NOMO-1 treated with dmso at 0.1 percent for 144 hours (cell line): ENCODE results near the gene FAM174B.

ENCODE experiments used
- DNase-seq: peaks from one replicate; lab custom pipeline; 2025; ENCODE audit not compliant: unreplicated experiment; lab: John Stamatoyannopoulos, UW

Gene FAM174B

DNA sequence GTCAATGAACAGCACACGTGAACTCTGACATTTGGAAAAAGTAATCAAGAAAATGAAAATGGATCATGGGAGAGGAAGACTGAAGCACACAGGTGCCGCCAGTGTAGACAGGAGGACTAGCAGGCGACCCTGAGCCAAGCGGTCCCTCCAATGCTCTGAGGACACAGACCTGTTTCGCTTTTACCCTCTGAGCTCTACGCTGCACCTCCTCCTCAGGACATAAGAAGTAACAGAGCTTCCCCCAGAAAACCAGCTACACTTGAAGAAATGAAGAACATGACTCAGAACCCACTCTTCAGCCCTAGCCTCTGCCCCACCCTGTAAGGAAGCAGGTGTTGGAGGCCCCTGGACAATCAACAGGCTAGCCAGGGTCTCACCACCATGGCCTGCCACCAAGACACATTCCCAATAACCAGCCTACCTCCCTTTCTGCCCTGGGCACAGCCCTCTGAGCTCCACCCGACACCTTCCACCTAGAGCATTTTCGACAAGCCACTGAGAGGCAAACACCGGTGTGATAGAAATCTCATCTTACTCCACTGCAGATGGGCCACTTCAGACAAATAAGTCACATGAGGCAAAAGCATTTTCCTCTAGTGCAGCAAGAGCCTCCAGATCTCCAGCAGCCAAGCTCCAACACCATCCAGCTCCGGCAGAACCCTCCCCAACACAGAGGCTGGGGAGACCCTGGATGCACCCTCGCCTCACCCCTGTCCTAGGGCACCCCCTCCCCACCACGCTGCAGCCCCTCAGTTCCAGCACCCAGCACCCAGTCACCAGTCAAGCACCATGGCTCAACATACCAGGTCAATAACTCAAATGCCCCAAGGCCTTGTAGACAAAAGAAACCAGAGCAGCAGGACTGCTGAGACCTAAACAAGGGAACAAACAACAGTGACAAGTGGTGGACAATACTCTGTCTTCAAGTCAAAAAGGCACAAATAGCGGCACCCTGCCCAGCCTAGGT, 11.4 kb downstream of the FAM174B start:
- no peak for DNase-seq

DNA sequence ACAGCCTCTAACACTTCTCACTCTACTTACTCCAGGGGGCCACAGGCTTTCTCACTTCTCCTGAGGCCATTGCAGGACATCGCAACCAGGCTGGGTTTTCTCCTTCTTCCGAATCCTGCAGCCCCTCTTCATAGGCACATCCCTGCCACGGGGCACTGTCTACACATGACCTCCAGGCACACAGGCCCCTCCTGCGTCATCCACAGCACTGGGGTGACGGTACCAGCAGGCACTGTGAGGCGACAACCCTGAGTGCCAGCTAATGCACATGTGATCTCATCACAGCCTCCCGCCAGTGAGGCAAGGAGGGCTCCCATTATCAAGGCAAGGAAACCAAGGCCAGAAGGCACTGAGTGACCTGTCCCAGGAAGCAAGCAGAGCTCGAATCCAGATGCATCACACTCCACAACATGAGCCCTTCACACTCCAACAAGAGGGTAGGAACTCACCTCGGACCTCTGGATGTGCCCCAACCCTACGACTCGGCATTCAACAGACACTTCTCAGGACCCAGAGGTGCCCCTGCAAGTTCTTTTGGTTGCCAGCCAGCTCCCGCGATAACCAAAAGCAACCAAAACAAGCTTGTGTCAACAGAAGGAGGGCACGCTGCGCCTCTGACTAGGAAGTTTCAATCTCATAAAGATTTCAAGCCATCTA, 16.7 kb downstream of the FAM174B start:
- DNase-seq = no peak

DNA sequence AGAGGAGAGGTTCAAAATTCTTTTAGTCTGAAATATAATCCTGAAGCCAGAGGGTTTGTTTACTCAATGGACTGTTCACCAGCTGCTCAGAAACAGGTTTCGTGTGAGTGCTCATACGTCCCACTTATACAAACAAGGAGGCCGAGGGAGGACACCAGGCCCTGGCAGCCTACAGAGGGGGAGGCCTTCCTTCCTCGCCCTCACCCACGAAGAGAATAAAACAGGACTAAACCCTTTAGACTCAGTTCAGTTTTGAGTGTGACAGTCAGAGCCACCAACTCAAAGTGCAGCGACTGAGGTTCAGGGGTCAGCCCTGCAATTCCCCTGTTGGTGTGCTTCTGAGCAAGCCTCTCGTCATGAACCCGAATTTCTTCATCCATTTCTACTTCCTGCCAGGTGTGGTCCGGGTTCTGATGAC, 17.3 kb downstream of the FAM174B start:
- no peak for DNase-seq

DNA sequence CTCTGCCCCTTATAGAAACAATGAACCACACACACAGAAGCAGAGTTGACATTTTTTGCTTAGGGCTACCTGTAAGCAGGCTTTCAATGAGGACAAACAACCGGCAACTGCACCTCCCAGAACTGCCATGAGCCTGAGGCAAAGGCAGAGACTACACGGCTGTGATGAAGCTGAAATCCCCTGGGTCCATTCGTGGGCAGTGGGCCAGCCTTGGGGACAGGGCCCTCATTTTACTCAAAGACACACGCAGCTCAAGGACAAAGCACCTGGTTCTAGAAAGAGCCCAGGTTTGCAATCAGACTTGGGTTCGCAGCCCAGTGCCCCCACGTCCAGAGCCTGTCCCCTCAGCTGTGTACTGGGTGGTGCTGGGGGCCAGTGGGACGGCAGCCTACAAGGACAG, 17.9 kb downstream of the FAM174B start:
- no peak for DNase-seq

DNA sequence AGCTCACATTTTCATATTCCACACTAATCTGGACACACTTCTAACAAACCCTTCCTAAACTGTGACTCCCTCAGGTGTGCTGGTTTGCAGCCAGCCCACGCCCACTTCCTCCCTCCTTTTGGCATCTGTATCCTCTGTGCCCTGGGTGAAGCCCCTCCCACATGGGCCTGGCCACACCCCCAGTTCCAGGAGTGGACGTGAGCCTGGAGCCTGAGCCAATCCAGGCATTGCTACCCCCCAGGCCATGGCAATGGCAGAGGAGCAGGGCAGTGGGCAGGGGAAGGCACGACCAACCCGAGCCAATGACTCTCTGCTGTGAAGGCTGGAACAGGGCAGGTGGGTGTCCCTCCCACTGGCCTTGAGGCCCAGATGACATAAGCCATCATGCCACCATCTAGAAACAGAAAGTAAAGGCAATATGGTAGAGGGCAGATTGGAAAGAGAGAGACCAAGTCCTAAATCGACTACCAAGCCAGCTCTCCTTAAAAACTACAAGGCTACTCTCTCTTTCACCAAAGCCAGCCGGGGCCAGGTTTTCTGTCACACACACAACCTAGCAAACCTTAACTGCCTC, 18.6 kb downstream of the FAM174B start:
- no peak for DNase-seq

DNA sequence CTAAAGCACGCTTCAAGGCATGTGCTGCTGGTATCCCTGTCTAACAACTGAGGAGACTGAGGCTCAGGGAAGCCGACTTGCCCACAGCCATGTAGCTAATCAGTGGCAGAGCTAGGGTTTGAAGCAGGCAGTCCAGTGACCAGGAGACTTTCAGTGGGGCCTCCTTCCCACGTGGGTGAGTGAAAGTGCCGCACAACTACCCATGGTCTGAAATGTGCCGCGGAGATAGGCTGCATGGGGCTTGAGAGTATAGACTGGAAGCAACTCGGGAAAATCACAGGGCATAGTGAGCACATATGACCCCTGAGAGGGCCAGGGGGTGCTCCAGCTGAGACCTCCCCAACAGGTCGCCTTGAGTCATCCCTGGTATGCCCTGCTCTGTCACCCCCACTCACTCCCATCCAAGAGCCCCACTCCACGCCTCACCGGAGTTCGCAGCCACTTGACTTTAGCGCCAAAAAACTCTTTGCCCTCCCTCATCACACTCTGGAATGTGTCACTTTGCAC, 19.1 kb downstream of the FAM174B start:
- DNase-seq = no peak

DNA sequence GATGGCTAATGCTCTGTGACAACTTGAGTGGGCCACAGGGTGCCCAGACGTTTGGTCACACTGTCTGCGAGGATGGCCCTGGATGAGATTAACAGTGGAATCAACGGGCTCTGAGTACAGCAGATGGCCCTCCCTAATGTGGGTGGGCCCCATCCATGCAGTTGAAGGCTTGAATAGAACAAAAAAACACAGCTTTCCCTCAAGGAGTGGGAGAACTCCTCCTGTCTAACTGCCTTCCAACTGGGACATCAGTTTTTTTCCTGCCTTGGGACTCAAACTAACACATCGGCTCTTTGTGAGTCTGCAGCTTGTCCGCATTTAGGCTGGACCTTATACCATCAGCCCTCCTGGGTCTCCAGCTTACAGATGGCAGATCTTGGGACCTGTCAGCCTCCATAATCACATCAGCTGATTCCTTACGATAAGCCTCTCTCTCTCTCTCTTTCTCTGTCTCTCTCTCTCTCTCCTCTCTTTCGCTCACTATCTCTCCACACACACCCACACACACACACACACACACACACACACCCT, 20.8 kb downstream of the FAM174B start:
- no peak for DNase-seq

DNA sequence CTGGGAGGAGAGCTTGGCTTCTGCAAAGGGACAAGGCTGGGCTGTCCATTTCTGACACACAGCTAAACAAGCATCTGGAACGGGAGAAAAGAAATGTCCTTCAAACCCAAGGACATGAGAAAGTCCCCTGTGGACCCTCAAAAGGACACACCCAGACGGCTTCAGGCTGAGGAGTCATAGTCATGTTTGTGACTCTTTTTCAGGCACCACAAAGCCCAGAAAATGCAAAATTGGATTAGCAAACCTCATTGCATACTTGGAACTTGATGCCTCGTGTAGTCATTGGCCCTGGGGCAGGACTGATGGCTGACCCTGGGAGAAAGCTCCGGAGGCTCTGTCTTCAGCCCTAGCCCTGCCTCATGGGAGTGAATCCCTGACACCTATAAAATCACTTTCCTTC, 21.5 kb downstream of the FAM174B start:
- no peak for DNase-seq

DNA sequence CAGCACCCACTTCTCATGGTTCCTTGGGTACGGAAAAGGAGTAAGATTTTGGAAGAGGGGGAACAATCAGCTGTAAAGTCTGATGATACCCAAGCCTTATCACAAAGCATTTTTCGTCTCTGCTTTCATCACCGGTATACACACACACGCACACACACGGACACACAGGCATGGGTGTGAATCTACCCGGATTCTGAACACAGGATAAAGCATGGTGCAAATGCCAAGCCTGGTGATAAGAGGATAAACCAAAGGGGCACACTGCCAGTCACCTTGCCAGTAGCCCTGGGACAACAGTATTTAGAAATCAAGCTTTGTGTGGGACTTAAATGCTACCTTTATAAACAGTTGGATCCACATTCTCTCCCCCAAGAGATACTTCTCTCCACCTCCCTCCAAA, 22.2 kb downstream of the FAM174B start:
- no peak for DNase-seq

DNA sequence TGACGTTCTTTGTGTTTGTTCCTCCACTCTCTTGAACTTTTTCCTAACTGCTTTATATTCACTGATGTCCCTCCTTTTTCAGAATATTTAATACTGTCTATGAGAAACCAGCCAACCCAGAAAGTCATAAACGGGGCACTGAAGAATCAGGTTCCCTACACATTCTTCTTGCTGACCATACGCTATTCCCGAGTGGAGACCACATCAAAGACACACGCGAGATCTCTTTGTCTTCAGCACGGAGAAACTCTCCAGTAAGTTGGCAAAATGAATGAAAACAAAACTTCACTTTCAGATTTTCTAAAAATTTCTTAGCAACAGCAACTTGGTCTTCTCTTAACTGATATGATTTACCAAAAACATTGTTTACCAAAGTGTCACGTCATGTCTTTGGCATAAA, 22.6 kb downstream of the FAM174B start:
- no peak for DNase-seq

DNA sequence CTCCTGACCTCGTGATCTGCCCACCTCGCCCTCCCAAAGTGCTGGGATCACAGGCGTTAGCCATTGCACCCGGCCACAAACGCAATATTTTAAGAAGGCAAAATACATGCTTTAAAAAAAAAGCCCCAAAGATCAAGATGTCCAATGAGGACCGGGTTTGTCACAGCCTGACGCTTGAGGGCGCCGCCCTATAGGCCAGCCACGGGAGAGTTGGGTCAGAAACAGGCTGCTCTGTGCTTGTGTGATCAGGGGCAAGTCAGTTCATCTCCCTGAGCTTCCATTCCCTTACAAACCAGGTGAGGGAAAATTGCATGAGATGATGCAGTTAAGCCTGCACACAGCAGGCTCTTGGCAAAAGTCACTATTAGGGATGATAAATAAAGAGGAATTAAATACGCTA, 23.9 kb downstream of the FAM174B start:
- DNase-seq = no peak

DNA sequence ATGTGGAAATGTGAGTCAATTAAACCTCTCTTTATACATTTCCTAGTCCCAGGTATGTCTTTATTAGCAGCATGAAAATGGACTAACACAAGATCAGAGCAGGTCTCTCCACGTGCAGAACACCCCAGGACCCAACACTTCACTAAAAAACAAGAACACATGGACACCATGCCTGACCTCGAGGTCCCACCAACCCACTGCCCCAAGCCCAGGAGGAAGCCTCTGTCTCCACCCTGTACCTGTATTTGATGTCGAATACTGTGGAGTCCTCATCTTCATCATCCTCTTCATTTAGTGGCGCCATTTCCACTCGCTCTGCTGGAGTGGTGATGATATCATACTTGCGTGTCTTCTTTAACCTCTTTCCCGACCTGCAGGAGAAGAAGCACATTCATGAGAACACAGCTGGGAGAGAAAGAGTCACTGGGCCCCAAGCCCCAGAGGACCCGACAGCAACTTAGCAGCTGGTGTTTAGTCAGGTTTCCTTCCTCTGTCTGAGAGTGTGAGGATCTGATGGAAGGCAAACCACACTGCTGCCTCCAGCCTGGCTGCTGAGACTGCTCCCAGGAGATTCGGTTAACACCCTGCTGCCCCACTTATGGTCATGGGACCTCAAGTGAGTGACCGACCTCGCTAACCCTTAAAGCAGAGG, 25.5 kb downstream of the FAM174B start:
- no peak for DNase-seq

DNA sequence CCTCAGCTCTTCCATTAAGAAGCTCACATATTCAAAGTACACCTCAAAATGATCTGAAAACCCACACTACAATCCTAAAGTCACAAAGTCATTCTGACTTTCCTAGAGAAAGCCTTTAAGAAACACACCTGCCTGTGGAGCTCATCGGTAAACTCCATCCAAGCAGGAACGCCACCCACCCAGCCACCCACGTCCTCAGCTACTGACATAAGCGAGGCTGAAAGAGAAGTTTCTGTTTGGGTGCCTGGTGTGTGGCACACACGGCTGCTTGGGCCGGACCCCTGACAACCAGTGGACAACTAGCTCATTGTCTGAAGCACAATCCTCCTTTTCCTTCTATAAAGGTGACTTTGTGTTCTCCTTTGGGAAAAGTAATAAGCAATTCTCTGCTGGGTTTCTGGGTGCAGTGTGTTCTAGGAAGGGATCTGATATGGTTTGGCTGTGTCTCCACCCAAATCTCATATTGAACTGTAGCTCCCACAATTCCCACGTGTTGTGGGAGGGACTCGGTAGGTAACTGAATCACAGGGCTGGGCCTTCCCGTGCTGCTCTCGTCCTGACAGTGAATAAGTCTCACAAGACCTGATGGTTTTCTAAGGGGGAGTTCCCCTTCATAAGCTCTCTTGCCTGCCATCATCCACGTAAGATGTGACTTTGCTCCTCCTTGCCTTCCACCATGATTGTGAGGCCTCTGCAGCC, 26.1 kb downstream of the FAM174B start:
- DNase-seq = no peak

DNA sequence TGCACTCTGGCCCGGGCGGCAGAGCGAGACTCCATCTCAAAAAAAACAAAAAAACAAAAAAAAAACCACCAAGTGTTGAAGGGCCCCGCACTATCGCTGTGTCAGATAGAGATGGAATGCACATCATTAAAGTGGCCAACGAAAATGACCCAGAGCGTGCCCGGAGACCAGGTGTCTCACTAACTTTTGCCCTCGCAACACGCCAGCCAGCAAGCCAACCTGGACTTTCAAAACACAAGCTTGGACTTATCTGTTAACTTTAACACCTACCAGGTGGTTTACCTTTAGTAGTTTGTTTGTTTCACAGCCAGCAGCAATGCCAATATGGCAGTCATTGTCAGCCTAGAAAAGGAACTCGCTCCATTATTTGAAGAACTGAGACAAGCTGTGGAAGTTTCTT, 28.6 kb downstream of the FAM174B start:
- DNase-seq = no peak

DNA sequence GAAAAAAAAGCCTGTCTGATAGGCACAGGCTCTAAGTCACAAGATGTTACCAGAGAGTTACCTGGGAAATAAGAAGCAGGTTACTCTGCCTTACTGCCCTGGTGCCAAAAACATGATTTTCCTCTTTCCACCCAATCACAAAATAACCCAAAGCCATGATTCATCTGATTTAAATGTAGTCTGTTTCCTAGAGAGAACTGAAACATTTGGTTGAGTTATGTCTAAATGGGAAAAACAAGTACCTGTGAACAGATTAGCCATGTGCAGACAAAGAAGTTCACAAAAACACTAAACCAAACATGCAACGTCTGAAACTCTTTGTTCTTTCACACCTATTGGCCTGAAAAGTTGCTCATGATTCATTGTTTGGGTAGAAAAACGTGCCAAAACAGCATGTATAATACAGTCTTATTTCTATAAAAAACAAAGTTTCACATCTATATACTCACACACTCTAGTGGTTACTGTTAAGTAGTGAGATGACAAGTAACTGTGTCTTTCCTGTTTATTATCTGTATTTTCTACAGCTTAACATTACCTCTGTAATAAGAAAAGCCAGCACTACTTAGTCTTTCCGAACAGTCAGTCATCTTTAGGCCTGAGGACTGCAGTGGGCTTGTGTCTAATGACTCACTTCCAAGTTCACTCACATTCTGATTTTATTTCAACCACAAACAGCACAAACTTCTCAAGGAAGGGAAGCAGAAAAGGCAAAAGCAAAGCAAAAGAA, 30.2 kb downstream of the FAM174B start:
- no peak for DNase-seq

DNA sequence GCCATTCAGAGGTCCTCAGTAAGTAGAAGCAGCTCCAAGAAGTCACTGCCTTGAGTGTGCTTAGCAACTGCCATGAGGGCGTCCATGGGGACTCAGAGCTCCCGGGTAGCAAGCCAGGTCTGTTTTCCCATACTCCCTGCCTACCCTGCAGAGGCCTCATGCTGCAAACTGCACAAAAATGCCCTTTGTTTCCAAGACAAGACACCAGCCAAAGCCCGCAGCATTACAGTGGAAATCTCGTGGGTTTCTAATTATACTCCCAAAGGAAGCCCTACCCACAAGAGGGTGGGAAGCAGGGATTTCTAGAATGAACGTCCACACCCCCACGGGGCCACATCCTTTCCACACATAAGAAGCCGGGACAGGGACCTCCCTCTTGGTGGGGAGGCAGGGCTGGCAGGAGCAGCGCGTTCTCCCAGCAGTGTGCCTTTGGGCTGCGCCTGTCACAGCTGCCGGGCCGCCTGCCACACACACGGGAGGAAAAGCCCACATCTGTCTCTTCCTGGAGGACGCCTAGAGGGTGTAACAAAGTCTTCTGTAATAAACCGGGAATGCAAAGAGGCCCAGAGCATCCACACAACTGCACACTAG, 31.1 kb downstream of the FAM174B start:
- DNase-seq = no peak

DNA sequence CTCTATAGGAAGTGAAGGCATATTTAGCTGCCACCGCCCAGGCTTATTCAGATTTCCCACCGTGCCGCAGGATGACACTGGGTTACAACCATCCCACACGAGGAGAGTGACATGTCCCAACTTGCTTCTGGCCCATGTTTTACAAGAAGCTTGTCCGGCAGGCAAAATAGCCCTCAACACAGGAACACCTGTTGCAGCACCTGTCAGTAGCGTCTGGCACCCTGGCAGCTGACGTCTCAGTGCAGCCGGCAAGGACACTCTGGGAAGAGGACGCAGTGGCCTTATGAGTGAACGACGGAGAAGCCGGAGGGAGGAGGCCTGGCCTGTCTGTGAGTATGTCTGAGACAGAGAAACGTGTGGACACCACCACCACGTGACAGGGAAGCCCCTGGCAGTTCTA, 32.1 kb downstream of the FAM174B start:
- no peak for DNase-seq

DNA sequence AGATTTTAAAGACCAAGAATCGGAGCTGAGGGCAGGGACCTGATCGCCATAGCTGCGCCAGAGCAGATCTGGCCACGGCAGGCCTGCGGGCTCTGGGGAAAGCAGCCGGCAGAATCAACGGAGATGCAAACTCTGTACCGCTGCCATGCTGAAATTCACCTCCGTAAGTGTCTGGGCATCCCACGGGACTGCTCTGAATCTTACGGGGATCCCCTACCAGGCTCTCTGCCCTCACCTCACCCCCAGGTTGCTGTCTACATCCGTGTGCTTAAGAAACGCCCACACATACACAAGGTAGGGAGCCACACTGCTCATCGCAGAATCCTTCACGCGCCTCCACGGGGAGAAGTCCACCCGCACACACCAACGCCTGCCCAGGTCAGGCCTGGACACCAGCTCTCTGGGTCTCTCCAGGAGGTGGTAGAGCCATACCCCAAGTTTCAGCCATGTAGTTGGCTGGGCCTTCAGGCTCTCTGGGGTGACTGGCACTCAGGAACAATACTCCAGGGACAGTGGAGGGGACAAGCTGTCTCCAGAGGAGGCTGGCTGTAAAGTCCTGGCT, 33.5 kb downstream of the FAM174B start:
- DNase-seq = no peak

DNA sequence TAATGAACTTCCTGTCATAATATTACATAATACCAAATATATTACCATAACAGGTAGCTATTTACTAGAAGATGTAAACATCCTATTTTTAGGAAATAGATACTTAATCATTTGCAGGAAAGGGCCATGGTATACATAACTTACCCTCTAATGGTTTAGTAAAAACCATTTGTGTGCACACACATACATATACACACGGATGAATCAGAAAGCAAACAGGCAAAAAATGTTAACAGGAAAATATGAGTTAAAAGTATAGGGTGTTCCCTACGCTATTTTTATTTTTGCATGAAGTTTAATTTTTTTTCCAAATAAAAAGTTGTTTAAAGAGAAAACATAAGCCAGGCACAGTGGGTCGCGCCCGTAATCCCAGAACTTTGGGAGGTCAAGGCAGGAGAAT, 34.6 kb downstream of the FAM174B start:
- DNase-seq = no peak
